KBM-7 (cell line): ENCODE measurements around the gene SLC7A1.
"Not testable (repeated sequence)": the region's sequence is repeated elsewhere in the genome, so short reads cannot be mapped to it uniquely, and the experiment has no call there.

Experiments
- DNase-seq: peaks from one replicate; pipeline ENCODE4 v3.0.0-alpha.2; 2015
- in situ Hi-C: fragments of 300-500 bp; cut with MboI; formaldehyde crosslinking; loops from 2 replicates; pipeline ENCODE4 v1.14.3; 2020; ENCODE audit warnings: low sequenced_read_pairs, low pct_unique_long_range_greater_than_20kb, mixed read lengths

Gene SLC7A1

DNA sequence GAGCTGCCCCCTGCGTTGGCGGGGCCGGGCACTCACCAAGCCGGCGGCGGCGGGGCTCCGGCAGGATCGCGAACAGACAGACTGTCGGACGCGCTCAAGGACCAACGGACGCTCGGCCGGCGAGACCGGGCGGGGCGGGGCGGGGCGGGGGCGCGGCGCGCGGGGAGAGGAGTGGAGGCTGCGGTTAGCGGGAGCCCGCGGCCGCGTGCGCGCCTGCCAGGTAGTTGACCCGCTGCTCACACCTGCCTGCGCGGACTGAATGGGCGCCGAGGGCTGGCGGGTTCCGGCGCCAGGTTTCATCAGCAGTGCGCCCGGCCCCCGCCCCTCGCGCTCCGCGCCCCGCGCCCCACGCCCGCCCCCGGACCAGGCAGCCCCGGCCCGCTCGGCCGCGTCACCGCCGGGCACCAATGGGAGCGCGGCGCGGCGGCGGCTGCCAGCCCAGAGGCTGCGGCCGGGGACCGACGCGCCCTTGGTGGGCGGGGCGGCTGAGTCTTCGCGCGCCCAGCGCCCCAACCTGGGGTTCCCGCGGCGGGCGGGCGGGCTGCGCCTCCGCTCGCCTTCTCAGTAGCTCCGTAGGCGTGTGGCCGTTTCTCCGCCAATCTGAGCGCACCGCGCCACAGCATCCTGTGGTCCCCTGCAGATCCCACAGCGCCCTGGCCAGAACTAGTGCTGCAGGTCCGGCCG lies at the start of gene SLC7A1:
Gene SLC7A1, minus strand, starts transcription at position 309 of the 684 bp plus-strand sequence. CDS start 59,500 bp downstream, outside the sequence.
- in situ Hi-C loops: no loop called here
- DNase-seq: peak; percentile 83

DNA sequence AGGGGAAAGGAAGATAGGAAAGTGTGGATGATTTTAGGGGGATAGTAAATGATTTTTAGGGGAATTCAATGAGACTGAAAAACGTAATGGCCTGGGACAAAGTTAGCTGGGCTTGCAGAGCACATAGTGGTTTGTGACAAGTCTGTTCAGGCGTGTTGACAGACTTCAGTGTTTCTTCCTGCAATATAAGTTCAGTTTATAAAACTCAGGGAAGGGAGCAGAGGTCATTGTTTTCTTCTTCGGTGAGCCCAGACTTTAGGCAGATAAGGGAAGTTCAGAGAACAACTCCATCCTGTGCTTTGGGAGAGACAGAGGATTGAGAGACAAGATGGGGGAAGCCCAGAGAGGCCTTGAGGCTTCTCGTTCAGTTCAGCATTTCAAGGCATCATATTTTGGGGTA lies 45.2 kb upstream of the SLC7A1 start:
- in situ Hi-C loops: no loop called here
- DNase-seq: no peak

GRCh38 chr13:29636831-29637230 lies 41.3 kb upstream of the SLC7A1 start:
- DNase-seq: peak; percentile 18
- in situ Hi-C loops: not testable (repeated sequence)

DNA sequence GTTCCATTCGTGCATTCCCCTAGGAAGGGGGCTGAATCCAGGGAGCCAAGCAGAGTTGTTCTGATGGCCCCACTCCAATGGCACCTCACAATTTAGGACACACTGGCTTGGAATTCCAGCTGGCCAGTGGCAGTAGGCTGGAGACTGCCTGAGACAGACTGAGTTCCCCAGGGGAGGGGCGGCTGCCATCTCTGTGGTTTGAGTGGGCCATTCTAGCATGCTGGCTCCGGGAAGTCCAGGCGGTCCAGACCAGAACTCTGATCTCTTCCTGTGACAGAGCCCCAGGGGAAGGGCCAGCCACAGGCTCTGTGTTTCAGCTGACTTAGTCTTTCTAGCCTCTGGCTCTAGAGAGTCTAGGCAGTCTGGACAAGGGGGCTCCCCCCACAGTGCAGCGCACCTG lies 29.5 kb upstream of the SLC7A1 start:
- in situ Hi-C loops: no loop called here
- no peak for DNase-seq

GRCh38 chr13:29621841-29622240 lies 26.4 kb upstream of the SLC7A1 start:
- no peak for DNase-seq
- in situ Hi-C loops: no loop called here

DNA sequence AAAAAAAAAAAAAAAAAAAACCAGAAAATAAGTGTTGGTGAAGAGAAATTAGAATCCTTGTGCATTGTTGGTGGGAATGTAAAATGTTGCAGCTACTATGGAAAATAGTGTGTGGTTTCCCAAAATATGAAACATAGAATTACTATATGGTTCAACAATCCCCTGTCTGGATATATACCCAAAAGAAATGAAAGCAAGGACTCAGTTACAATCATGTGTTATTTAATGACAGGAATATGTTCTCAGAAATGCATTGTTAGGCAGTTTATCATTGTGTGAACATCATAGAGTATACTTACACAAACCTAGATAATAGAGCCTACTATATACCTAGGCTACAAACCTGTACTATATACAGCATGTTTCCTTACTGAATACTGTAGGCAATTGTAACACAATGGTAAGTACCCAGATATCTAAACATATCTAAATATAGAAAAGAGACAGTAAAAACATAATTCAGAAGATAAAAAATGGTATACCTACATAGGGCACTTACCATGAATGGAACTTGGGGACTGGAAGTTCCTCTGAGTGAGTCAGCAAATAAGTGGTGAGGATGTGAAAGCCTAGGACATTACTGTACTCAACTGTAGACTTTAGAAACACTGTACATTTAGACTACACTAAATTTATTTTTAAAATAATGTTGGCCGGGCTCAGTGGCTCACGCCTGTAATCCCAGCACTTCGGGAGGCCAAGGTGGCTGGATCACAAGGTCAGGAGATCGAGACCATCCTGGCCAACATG lies 25.7 kb upstream of the SLC7A1 start:
- in situ Hi-C loops: no loop called here
- DNase-seq: no peak

DNA sequence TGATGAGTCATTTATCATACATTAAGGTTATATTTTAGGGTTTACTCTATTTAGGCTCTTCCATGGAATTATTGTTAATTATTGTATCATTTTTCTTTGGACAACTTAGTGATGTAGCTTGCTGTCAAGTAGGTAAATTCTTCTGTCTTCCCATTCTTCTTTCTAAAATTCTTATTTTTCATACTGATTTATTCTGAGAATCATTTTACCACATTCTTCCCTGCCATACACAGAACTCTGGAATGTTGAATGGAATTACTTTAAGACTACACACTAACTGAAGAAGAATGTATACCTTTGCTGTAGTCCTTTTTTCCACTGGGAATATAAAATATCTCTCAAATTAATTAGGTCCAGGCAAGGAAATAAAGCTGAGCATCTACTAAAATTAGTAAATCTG lies 24.5 kb upstream of the SLC7A1 start:
- in situ Hi-C loops: no loop called here
- no peak for DNase-seq

- in situ Hi-C loops: no loop called here
- no peak for DNase-seq
These were observed 17.6 kb upstream of the SLC7A1 start for GRCh38 chr13:29613101-29613500.

DNA sequence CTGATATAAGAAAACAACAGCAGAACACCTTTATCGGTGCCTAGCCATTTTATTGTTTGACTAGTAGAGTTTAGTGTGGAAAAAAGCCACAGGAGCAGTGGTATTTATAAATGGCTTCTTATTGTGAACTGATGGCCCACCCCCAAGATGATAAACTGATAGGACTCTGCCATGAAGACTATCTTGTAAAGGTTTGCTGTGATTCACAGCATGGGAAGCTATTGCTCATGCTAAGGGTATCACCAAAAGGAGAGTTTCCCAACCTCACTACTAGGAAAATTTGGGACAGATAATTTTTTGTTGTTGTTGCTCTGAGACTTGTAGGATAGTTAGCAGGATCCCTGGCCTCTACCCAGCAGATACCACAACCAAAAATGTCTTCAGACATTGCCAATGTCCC lies 12.0 kb upstream of the SLC7A1 start:
- in situ Hi-C loops: no loop called here
- DNase-seq: no peak

GRCh38 chr13:29605860-29606526 lies 10.5 kb upstream of the SLC7A1 start:
- no peak for DNase-seq
- in situ Hi-C loops: no loop called here

- DNase-seq: no peak
- in situ Hi-C loops: no loop called here
These were observed 2.8 kb upstream of the SLC7A1 start for GRCh38 chr13:29598321-29598720.

DNA sequence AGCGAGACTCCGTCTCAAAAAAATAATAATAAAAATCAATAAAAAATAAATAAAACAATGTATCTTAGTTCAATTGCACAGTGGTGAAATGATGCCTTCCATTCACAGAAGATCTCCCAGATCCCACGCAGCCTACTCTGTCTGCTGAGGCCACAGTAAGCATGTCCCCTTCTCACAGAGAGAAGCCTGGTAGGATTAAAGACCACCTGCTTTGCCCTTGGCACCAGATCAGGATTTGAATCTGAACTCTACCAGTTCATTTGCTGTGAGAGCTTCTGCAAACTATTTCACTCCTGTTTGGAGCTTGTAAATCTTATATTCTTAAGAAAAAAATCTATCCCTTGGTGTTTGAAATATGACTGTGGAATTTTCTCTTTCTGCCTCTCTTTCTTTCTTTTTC lies 2.2 kb upstream of the SLC7A1 start:
- in situ Hi-C loops: no loop called here
- DNase-seq: no peak

DNA sequence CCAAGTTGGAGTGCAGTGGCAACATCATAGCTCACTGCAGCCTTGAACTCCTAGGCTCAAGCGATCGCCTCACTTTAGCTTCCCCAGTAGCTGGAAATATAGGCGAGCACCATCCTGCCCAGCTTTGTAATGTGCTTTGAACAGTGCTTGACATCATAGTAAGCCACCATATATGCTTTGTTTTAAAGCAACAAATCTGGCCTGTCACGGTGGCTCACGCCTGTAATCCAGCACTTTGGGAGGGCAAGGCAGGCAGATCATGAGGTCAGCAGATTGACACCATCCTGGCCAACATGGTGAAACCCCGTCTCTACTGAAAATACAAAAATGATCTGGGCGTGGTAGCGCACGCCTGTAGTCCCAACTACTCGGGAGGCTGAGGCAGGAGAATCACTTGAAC lies 1.8 kb upstream of the SLC7A1 start:
- in situ Hi-C loops: no loop called here

GRCh38 chr13:29596064-29596418 lies 553 bp upstream of the SLC7A1 start:
- in situ Hi-C loops: no loop called here

More for the DNA sequence above, 1.8 kb upstream of the SLC7A1 start:
- no peak for DNase-seq

GRCh38 chr13:29594710-29595379 lies 643 bp downstream of the SLC7A1 start:
- DNase-seq: no peak
- in situ Hi-C loops: no loop called here

More at GRCh38 chr13:29596064-29596418, 553 bp upstream of the SLC7A1 start:
- no peak for DNase-seq

- in situ Hi-C loops: no loop called here
- peak; percentile 69 for DNase-seq
These were observed 1.2 kb downstream of the SLC7A1 start for GRCh38 chr13:29594303-29594709.

GRCh38 chr13:29593605-29594297 lies 1.7 kb downstream of the SLC7A1 start:
- DNase-seq: no peak
- in situ Hi-C loops: no loop called here

DNA sequence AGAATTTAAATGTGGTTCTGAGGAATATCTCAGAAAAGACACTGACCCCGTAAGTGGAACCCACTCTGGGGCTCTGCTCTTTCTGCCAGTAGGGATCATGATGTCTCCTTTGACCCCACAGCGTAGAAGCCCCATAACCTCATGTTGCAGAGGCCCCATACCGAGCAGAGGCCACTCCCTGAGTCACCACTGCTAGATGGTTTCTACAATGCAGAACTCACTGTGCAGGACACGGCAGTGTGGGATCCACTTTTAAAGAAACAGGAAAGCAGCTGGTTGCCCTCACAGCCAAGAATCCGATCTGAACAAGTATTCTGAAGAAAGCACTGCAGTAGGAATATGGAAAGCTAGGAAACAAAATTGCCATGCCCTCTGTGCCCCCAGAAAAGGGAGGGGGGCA lies 4.2 kb downstream of the SLC7A1 start:
- no peak for DNase-seq
- in situ Hi-C loops: no loop called here

DNA sequence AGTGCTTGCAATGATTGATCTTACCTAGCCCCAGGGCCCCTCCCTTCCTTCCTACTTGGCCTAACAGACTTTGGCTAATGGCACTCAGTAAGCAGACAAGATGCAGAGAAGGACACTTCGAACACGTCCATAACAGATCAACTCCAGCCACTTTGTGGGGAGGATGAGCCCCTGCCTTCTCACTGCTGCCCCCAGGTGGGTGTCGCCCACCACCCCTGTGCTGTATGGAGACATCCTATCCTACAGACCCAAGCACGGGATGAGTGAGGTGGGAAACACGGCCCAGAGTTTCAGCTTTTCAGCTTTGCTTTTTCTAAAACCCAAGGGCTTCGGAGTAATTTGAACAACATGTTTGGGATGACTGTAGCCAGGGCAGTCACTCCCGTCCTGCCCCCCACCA lies 5.5 kb downstream of the SLC7A1 start:
- in situ Hi-C loops: no loop called here
- no peak for DNase-seq
